K562 (cell line): Measurements from ENCODE around the gene RPL27A. TPM values are rescaled to one million over a fixed set of nuclear protein-coding genes. Genes with fewer than 3 reads are reported as not detected.

Experiments
- ARID4B ChIP-seq: sonication (generic); formaldehyde crosslinking; IDR thresholded peaks from 2 replicates; pipeline ENCODE4 v1.8.0; 2022; ENCODE audit warnings: mild to moderate bottlenecking, missing genetic modification reagents
- E2F1 ChIP-seq: sonication (generic); formaldehyde crosslinking; IDR thresholded peaks from 2 replicates; pipeline ENCODE4 v1.8.1; 2023; ENCODE audit warnings: mild to moderate bottlenecking, missing genetic modification reagents, moderate library complexity
- GATAD2B ChIP-seq: fragments of 450-650 bp; IDR thresholded peaks from 2 replicates; pipeline ENCODE4 v1.6.1; 2017; ENCODE audit warnings: mild to moderate bottlenecking, borderline replicate concordance
- JUND ChIP-seq, 2 experiments: IDR thresholded peaks; 2 replicates in 1 of 2; 3 replicates in 1 of 2; pipeline ENCODE4 v1.6.1; 2011; ENCODE audit warnings: borderline replicate concordance in 2 of 2, low read depth in 2 of 2, low read length in 2 of 2, improper control_type of control experiment in 1 of 2, missing biosample characterization in 1 of 2, missing genetic modification characterization in 1 of 2, missing genetic modification reagents in 1 of 2
- MAZ ChIP-seq, 2 experiments: fragments of 450-650 bp in 1 of 2; sonication (generic) in 1 of 2; formaldehyde crosslinking; IDR thresholded peaks in 1 of 2; conservative IDR thresholded peaks in 1 of 2; 2 replicates each; pipeline versions ENCODE4 v1.4.0 to v1.5.0; 2020; ENCODE audit warnings: mild to moderate bottlenecking in 1 of 2, missing genetic modification reagents in 1 of 2
- NR1H2 ChIP-seq: sonication (generic); formaldehyde crosslinking; IDR thresholded peaks from 2 replicates; pipeline ENCODE4 v1.4.0; 2020; ENCODE audit warnings: mild to moderate bottlenecking, missing genetic modification reagents
- PHF20 ChIP-seq: fragments of 450-650 bp; IDR thresholded peaks from 2 replicates; pipeline ENCODE4 v1.6.1; 2018; ENCODE audit not compliant: partially characterized antibody
- POLR3A ChIP-seq: IDR thresholded peaks from 2 replicates; pipeline ENCODE4 v1.6.1; 2011; ENCODE audit warnings: borderline replicate concordance, mild to moderate bottlenecking, moderate library complexity; ENCODE audit not compliant: insufficient read length, insufficient read depth; ENCODE audit errors: extremely low read depth
- RBM14 ChIP-seq: fragments of 200-400 bp; formaldehyde crosslinking; IDR thresholded peaks from 2 replicates; pipeline ENCODE4 v1.6.1; 2018; ENCODE audit warnings: low read depth, mild to moderate bottlenecking, low read length, moderate library complexity, borderline replicate concordance; ENCODE audit not compliant: insufficient read depth
- SRSF1 ChIP-seq: fragments of 200-400 bp; formaldehyde crosslinking; IDR thresholded peaks from 2 replicates; pipeline ENCODE4 v1.6.1; 2017; ENCODE audit warnings: mild to moderate bottlenecking, low read depth, low read length, moderate library complexity
- TAL1 ChIP-seq: fragments of 450-650 bp; IDR thresholded peaks from 2 replicates; pipeline ENCODE4 v1.6.1; 2016; ENCODE audit warnings: mild to moderate bottlenecking
- THAP12 ChIP-seq: fragments of 250-450 bp; sonication (Bioruptor Pico); IDR thresholded peaks from 2 replicates; pipeline ENCODE4 v1.9.0; 2021; ENCODE audit warnings: mild to moderate bottlenecking, inconsistent platforms
- ZFX ChIP-seq: sonication (generic); formaldehyde crosslinking; IDR thresholded peaks from 2 replicates; pipeline ENCODE4 v1.8.0; 2022; ENCODE audit warnings: mild to moderate bottlenecking, missing genetic modification reagents, moderate library complexity
- ZNF740 ChIP-seq, 3 experiments: fragments of 200-800 bp in 1 of 3; sonication (Bioruptor generic) in 1 of 3; sonication (generic) in 1 of 3; formaldehyde crosslinking in 1 of 3; IDR thresholded peaks; 2 replicates each; pipeline versions ENCODE4 v1.6.1 to v1.8.0; 2016 to 2022; ENCODE audit warnings: mild to moderate bottlenecking in 2 of 3, missing compliant biosample characterization in 2 of 3, missing genetic modification characterization in 2 of 3, missing genetic modification reagents in 1 of 3
- polyA plus RNA-seq, 8 experiments: library from polyadenylated mRNA; depleted of rRNA in 4 of 8; stranded (reverse) in 5 of 8; unstranded in 3 of 8; fragments of >200 nt; fragmentation: Nextera tagmentation in 2 of 8; fragmentation: Illumina TruSeq in 1 of 8; extraction: Ambion mirVana in 2 of 8; extraction: Trizol in 1 of 8; gene quantifications; 2 replicates each; pipeline versions ENCODE4 v1.2.1 to v1.2.3, GENCODE V29; 2011 to 2014; ENCODE audit warnings: inconsistent platforms in 1 of 8, missing spikeins in 1 of 8
- total RNA-seq, 7 experiments: library from RNA; depleted of rRNA in 6 of 7; stranded (reverse); fragments of >200 nt in 6 of 7; fragmentation: Illumina TruSeq in 2 of 7; extraction: Trizol in 2 of 7; gene quantifications; 2 replicates each; pipeline versions ENCODE4 v1.2.1 to v1.2.3, GENCODE V29; 2011 to 2021; ENCODE audit warnings: low replicate concordance in 1 of 7

RPL27A gene
- total and polyA plus RNA-seq, 9 of the 15 experiments (the other 6 are each of a cell fraction or from before 2014, with no cell fraction given) = 790 to 4,241 (median 2,267) TPM

GRCh38 chr11:8682303-8683114, at the start of gene RPL27A, which contains the start of gene TRIM66 (continued):
- TF ChIP-seq ZNF740 (CRISPR knock-in tag; IDR thresholded peaks at IDR 0.05) (0 out of 2 replicates have a peak, but pooled peaks have one; percentile 26), ZNF740 (tag; IDR thresholded peaks at IDR 0.05) (no peak), MAZ (CRISPR knock-in tag; conservative IDR thresholded peaks at IDR 0.05 in 1 of 2, IDR thresholded peaks at IDR 0.05 in 1 of 2) (peak; percentile 64 to 69), JUND (IDR thresholded peaks at IDR 0.05; ENCODE audit: borderline replicate concordance, low read depth, low read length) (peak; percentile 25), JUND (tag; IDR thresholded peaks at IDR 0.05; ENCODE audit: borderline replicate concordance, low read depth, low read length) (no peak; the same call in 2 of the 3 replicates), SRSF1 (no peak; the same call in 1 of the 2 replicates), POLR3A (no peak), RBM14 (0 out of 2 replicates have a peak, but pooled peaks have one; percentile 53), PHF20 (peak; percentile 84), GATAD2B (no peak), TAL1 (no peak), ZFX (CRISPR knock-in tag) (peak; percentile 95), THAP12 (CRISPR knock-in tag) (peak; percentile 7; the same call in 1 of the 2 replicates), E2F1 (CRISPR knock-in tag) (0 out of 2 replicates have a peak, but pooled peaks have one; percentile 20), NR1H2 (CRISPR knock-in tag) (peak; percentile 82; the same call in 1 of the 2 replicates), ARID4B (CRISPR knock-in tag) (peak; percentile 85)
